ENCODE measurements around the gene IRAK3. TPM values are rescaled to one million over a fixed set of nuclear protein-coding genes. Genes with fewer than 3 reads are reported as not detected.

The IRAK3 gene
- total and polyA plus RNA-seq, 2 donors (not counting 3 experiments of a cell fraction or from before 2014, with no cell fraction given): 2.3 to 8.5 TPM

GRCh38 chr12:66166561-66166960 is 22.5 kb upstream of the IRAK3 start:
- dilution Hi-C loops (cut with MboI; ENCODE audit: extremely low pct_ligation_motif_present, low sequenced_read_pairs): no loop called here
- POLR2A ChIA-PET: no interaction called here
- no peak for FAIRE-seq

More at GRCh38 chr12:66166561-66166960, 22.5 kb upstream of the IRAK3 start:
- Histone ChIP-seq H3K4me1 (ENCODE audit: control insufficient read depth, extremely low read depth, insufficient read depth, low read length) (peaks cover 7% of the 10 kb centered on the region), H3K9me3 (replicated peaks; ENCODE audit: control insufficient read depth, insufficient read depth, low read length) (no peaks in the 10 kb centered on the region), H3K27ac (ENCODE audit: insufficient read depth, low read depth, low read length) (no peak overlapping the region), H3K9me1 (replicated peaks; ENCODE audit: control insufficient read depth, extremely low read depth, insufficient read depth, low read length) (no peaks in the 10 kb centered on the region), H3K9ac (replicated peaks; ENCODE audit: extremely low read depth, insufficient read depth, low read length) (no peak overlapping the region), H2AFZ (ENCODE audit: low read depth, low read length) (no peak overlapping the region), H3K27me3 (ENCODE audit: control insufficient read depth in 2 of 2, insufficient read depth in 2 of 2, low read length in 2 of 2) (no peaks in the 10 kb centered on the region), H3K79me2 (ENCODE audit: control insufficient read depth, insufficient read depth, low read length) (peaks cover 73% of the 10 kb centered on the region), H3K36me3 (ENCODE audit: control insufficient read depth in 2 of 2, extremely low read depth in 1 of 2, insufficient read depth in 2 of 2, low read length in 2 of 2) (no peaks in the 10 kb centered on the region), H3K4me2 (ENCODE audit: insufficient read depth, low read length) (no peak overlapping the region), H4K20me1 (replicated peaks; ENCODE audit: control insufficient read depth, extremely low read depth, insufficient read depth, low read length) (peaks cover 3% of the 10 kb centered on the region), H3K4me3 (replicated peaks in 1 of 3; ENCODE audit: insufficient read depth in 1 of 3, low read depth in 1 of 3, low read length in 3 of 3) (no peak overlapping the region)
- DNase-seq (ENCODE audit: low read depth, low spot score): no peak
- TF ChIP-seq, protein P1, sequence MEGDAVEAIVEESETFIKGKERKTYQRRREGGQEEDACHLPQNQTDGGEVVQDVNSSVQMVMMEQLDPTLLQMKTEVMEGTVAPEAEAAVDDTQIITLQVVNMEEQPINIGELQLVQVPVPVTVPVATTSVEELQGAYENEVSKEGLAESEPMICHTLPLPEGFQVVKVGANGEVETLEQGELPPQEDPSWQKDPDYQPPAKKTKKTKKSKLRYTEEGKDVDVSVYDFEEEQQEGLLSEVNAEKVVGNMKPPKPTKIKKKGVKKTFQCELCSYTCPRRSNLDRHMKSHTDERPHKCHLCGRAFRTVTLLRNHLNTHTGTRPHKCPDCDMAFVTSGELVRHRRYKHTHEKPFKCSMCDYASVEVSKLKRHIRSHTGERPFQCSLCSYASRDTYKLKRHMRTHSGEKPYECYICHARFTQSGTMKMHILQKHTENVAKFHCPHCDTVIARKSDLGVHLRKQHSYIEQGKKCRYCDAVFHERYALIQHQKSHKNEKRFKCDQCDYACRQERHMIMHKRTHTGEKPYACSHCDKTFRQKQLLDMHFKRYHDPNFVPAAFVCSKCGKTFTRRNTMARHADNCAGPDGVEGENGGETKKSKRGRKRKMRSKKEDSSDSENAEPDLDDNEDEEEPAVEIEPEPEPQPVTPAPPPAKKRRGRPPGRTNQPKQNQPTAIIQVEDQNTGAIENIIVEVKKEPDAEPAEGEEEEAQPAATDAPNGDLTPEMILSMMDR (IDR thresholded peaks at IDR 0.05; ENCODE audit: extremely low read depth in 1 of 2, insufficient read depth in 1 of 2, low read depth in 1 of 2, low read length in 2 of 2): no peak
- TF ChIP-seq JUN (IDR thresholded peaks at IDR 0.05; ENCODE audit: borderline replicate concordance, insufficient read depth, insufficient read length, low read depth) (no peak), MYC (IDR thresholded peaks at IDR 0.05; ENCODE audit: low read depth, low read length) (no peak), POLR2A (IDR thresholded peaks at IDR 0.05; ENCODE audit: low read depth, low read length) (no peak), MAX (IDR thresholded peaks at IDR 0.05; ENCODE audit: insufficient read depth, insufficient read length) (no peak), FOS (IDR thresholded peaks at IDR 0.05; ENCODE audit: borderline replicate concordance, insufficient read depth, low read length) (no peak), GATA2 (IDR thresholded peaks at IDR 0.05; ENCODE audit: insufficient read depth, insufficient read length, low read depth, low read length) (no peak), EZH2 (IDR thresholded peaks at IDR 0.05; ENCODE audit: borderline replicate concordance, low read depth, low read length, severe bottlenecking) (no peak), POLR2AphosphoS5 (IDR thresholded peaks at IDR 0.05; ENCODE audit: insufficient read depth, low read depth, low read length) (no peak)
- CTCF ChIA-PET: interaction anchor here (1.2 kb wide), 1 partner anchor 21 kb away, joined by 4 read pairs; no protein-coding TSS in a partner anchor
- no TSS peak for BruUV-seq (replicated peaks)
- intact Hi-C loops (cut with micrococcal nuclease): no loop called here

Data from endothelial cell of umbilical vein (primary cell).